T-helper 22 cell (primary cell): ENCODE results near the gene CCDC81.
"Not testable (repeated sequence)": the region's sequence is repeated elsewhere in the genome, so short reads cannot be mapped to it uniquely, and the experiment has no call there.

Experiments
- DNase-seq: peaks from one replicate; pipeline ENCODE4 v3.0.0-alpha.2; 2020; ENCODE audit warnings: low read depth

The CCDC81 gene

DNA sequence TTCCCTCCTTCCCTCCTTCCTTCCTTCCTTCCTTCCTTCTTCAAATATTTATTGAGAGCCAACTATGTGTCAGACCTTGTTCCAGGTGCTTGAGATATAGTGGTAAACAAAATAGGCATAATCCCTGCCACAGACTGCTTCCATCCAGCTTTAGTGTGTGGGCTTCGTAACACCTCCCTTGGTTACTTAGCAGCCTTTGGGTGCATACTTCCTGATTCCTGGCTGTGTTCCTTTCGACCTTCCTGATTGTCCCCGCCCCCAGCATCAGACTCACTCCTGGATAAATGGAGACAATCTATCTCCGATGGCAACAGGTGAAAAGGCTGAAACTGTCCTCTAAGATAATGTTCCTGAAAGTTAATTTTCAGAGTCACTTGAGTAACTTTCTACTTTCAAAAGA, 13.5 kb downstream of the CCDC81 start:
- no peak for DNase-seq

DNA sequence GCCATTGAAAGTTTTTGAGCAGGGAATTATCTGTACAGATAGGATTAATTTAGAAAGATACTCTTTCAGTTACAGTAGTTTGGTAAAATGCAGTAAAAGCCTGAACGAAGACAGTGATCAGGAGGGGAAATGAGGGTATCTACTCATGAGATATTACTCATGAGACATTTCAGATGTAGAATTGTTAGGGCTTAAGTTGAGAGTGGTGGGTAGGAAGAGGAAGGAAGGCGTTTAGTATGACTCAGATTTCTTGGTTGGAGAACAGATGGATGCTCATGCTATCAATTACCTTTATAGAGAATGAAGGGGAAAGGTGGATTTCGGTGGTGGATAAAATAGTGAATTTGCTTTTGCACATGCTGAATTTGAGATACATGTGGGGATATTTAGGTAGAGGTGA, 15.8 kb downstream of the CCDC81 start:
- no peak for DNase-seq

DNA sequence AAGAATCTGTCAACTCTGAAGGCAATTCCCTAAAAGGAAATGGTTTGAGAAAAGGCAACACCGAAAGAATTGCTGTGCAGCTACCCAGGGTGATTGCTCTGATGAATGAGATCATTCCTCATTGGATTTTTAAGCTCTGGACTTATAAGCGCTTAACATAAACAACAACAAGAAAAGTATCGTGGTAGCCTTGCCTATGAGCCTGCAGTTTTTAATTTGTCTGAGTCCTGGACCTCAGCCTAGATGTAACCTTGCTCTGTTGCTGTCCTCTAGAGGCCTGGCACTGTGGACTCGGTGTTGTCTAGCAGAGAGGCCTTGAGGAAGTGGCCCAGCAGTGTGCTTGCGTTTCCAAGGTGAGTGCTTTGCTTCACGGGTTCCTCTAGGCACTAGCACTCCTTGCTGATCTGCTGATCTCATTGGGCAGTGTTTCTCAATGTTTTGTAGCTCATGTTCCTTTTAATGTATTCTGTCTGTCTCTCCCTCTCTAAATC, 20.4 kb downstream of the CCDC81 start:
- DNase-seq: no peak

DNA sequence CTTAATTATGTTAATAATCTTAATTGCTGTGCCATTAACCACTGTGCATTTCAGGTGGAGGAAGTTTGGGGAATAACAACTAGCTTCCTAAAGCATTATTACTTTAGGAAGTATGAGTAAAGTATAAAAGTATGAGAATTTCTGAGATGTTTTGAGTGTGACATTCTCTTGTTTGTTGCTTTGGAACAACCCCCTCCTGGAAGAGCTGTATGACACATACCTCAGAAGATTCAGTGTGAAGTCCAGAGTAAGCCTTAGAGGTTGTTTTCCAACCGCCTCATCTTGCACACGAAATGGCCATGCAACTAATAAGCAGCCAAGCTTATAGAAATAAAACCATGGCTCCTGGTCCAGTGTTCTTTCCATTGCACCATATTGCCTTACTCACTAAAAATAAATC, 21.7 kb downstream of the CCDC81 start:
- no peak for DNase-seq

DNA sequence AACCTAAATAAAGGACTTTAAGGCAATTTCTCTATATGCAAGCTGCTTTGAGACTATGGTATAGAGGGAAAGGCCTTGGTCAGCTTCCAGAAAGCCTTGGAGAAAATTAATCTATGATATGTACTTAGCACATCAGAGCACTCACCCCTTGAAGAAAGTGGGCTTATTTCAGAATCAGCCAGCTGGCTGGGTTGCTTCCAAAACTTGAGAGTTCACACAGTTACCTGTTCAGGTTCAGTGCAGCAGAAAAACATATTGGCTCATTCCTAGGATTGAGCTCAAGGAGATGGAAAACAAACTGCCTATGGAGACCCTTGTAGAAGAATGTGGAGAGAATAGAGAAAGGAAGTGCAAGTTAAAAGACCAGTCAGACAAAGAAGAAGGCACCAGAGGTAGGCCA, 22.7 kb downstream of the CCDC81 start:
- no peak for DNase-seq

DNA sequence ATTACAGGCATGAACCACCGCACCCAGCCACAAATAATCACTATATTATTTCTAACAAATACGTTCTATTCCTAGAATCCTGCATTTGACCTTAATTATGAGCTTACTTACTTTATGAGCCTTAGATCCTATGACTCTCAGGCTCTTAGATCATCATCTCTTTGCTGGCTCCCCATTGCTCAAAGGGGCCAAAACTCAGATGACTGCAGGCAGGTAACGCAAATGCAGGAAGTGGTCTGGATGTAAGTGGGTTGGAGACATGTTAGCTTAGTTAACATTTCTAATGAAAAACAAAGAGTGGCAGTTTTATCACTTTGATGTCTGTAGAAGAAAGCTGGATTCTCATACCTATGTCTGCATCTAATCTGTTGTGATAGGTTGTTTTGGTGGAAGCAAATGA, 23.4 kb downstream of the CCDC81 start:
- no peak for DNase-seq

DNA sequence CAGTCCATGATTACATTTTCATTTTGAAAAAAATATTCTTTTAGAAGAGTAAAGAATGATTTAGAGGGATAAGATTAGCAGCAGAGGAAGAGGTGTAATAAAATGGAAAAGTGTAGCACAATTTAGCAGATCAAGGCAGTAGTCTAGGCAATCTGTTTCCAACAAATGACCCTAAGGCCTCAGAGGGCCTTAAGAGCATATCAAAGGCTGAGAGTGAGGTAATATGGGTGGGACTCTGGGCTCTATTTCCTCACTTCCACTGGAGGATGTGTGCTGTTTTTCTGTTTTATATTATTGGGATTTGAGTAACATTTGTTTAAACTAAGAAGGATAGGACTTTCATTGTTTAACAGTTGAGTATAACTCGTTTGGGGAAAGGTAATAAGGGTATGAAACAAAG, 28.8 kb downstream of the CCDC81 start:
- no peak for DNase-seq

DNA sequence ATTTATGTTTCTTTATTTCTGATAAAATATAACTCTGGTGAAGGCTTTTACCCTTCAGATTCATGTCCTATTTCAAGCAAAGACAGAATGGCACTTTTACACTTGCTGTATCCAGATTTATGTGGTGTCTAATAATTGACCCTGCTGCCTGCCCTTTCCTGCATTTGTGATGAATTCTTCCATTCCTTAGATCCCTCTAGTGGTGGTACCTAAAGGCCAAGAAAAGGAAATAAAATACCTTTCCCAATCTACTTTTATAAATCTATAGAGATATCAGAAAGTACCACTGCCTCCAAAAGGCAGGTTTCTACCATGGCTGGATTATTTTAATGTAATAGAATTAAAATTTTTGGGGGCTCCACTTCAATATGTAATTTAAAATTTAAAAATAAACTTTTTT, 34.2 kb downstream of the CCDC81 start:
- no peak for DNase-seq

DNA sequence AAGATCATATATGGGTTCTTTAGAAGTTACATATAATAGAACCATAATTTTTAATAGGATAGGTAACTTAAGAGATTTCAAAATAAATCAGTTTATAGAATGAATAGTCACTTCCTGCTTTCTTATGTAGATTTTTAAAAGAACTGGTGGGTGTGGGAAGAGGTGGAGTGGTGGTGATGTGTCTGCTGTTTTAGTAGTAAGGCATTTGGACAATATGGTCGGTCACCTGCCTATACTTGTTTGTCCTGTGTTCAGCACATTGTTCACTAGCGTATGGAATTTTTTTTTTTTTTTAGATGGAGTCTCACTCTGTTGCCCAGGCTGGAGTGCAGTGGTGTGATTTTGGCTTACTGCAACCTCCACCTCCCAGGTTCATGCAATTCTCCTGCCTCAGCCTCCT, 39.3 kb downstream of the CCDC81 start:
- DNase-seq: no peak

DNA sequence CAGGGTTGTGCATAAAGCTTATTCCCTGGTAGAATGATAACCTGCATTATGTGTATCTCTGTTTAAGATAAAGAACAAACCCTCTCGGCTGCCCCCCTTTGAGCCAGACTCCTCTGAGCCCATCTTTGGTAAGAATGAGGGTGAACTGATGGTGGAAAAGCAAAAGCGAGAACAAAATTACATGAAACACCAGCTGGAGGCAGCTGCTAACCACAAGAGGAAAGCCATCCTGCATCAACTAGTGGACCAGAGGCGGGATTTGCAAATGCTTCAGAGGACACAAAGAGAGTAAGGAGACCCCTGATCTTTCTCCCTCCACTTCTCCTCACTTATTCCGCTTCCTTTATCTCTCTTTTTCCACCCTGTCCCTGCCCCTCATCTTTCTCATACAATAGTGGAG, 40.3 kb downstream of the CCDC81 start:
- no peak for DNase-seq

DNA sequence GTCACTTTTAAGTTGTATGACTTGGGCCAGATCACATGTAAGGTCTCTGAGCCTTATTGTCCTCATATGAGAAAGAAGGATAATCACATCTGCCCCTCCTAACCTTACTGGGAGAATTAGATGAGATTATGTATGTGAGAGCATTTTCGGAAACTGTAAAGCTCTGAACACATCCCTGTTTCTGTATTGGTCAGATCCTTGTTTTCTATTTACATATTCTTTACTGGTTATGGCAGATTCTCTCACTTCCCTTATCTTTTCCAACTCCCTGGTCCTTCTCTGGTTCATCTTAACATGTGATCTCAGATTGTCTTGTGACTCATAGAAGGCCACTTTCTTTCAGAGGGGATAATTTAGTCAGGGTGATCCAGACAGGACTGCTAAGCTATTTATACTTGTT, 41.8 kb downstream of the CCDC81 start:
- DNase-seq: no peak

DNA sequence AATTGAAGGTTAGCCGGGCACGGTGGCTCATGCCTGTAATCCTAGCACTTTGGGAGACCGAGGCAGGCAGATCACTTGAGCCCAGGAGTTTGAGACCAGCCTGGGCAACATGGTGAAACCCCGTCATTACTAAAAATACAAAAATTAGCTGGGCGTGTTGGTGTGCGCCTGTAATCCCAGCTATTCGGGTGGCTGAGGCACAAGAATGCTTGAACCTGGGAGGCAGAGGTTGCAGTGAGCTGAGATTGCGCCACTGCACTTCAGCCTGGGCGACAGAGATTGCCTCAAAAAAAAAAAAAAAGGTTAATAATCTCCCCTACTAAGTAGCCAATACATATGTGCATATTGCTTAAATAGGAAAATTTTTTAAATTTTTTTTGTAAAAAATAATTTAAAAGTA, 42.3 kb downstream of the CCDC81 start:
- not testable (repeated sequence) for DNase-seq

DNA sequence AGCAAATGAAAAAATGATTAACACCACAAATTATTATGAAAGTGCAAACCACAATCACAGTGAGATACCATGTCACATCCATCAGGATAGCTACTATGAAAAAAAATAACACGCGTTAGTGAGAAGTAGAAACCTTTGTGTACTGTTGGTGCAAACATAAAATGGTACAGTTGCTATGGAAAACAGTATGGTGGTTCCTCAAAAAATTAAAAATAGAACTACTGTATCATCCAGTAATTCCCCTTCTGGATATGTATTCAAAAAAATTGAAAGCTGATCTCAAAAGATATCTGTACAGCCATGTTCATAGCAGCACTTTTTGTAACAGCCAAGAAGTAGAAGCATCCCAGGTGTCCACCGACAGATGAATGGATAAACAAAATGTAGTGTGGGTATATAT, 43.4 kb downstream of the CCDC81 start:
- DNase-seq: no peak

DNA sequence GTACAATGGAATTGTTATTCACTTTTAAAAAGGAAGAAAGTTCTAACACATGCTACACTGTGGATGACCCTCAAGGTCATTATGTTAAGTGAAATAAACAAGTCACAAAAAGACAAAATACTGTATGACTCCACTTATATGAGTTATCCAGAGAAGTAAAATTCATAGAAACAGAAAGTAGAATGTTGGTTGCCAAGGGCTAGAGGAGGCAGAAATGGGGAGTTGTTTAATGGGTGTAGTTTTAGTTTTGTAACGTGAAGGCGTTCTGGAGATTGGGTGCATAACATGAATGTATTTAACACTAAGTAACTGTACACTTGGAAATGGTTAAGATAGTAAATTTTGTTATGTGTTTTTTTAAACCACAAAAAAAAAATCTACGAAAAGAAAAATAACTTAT, 43.8 kb downstream of the CCDC81 start:
- DNase-seq: no peak

DNA sequence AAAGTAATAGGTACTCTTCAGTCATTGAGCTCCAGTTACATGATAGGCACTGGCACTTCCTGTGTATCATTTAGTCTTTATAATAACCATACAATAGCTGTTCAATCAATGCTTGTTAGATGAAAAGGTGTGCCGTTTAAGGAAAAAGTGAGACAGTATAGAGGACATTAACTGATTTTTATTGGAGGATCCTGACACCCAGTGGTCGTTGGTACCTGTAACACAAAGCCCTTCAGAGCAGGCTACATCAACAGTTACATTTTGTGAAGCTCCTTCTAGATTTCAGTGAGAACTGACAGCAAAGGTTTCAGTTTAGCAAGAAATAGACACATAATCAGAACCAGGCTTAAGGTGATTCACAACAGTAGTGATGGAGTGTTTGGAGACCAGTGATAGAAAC, 44.2 kb downstream of the CCDC81 start:
- DNase-seq: no peak

DNA sequence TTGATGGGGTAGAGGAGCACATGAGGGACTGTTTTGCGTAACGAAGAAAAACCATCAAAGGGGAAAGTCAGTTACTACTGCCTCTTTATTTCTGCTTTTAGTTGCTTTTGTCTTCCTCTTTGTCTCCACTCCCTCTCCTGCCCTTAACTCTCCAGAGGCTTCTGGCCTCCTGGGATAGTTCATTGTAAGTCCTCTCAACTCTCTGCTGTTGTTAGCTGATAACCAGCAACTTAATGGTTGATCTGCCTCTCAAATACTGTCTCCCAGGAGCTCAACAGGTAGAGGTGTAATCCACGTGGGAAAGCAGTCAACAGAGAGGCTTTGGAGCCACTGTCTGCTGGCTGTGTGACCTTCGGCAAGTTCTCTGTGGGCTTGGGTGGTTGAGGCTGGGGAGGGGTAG, 47.3 kb downstream of the CCDC81 start:
- no peak for DNase-seq

DNA sequence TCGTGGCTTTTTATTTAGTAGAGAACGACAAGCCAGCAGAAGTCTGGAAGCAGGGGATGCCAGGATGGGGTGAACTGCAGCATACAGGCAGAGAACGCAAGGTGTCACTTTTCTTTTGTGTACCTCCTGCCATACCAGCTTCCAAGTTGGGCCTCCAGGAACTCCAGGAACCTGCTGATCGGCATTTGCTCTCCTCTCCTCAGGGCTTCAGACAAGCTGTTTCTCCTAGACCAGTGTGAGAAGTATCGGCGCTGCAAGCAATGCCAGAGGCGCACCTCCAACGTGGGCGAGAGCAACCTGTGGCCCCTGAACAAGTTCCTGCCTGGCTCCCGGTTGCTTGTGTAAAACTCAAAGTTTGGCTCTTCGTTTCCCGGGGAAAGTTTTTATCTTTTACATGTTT, 47.7 kb downstream of the CCDC81 start:
- DNase-seq: no peak

DNA sequence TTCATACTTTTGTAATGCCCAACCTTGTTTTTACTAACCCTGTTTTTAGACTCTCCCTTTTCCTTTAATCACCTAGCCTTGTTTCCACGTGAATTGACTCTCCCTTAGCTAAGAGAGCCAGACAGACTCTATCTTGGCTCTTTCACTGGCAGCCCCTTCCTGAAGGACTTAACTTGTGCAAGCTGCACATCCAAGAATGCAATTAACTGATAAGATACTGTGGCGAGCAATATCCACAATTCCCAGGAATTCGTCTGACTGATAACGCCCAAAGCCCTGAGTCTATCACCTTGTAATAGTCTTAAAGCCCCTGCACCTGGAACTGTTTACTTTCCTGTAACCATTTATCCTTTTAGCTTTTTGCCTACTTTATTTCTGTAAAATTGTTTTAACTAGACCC, 48.8 kb downstream of the CCDC81 start:
- not testable (repeated sequence) for DNase-seq

DNA sequence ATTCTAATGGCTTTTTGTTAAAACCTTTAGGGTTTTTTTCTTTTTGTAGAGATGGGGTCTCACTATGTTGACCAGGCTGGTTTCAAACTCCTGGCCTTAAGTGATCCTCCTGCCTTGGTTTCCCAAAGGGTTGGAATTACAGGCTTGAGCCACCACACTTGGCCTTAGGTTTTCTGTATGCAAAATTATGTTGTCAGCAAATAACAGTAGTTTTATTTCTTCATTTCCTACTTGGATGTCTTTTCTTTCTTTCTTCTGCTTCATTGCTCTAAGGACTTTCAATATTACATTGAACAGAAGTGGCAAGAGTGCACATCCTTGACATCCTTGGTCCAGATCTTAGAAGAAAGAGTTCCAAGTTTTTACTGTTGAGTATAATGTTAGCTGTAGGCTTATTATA, 52.8 kb downstream of the CCDC81 start:
- DNase-seq: no peak

DNA sequence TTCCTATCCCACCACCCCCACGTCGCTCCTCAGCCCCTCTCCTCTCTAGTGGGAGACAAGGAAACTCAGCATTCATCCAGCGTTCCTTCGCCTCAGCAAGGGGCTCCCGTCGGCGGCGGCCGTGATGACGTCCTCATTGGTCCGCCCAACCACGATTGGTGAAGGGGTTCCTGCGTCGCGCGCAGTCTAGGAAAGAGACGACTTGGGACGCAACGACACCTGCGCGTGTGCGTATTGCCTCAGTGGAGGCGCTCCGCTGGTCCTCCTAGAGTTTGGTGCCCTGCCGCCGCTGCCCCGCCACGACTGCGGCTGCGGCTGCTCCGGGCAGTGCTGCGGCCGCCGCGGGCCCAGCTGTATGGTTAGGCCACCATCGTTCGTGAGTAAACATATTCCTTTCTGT, 56.6 kb downstream of the CCDC81 start:
- no peak for DNase-seq

DNA sequence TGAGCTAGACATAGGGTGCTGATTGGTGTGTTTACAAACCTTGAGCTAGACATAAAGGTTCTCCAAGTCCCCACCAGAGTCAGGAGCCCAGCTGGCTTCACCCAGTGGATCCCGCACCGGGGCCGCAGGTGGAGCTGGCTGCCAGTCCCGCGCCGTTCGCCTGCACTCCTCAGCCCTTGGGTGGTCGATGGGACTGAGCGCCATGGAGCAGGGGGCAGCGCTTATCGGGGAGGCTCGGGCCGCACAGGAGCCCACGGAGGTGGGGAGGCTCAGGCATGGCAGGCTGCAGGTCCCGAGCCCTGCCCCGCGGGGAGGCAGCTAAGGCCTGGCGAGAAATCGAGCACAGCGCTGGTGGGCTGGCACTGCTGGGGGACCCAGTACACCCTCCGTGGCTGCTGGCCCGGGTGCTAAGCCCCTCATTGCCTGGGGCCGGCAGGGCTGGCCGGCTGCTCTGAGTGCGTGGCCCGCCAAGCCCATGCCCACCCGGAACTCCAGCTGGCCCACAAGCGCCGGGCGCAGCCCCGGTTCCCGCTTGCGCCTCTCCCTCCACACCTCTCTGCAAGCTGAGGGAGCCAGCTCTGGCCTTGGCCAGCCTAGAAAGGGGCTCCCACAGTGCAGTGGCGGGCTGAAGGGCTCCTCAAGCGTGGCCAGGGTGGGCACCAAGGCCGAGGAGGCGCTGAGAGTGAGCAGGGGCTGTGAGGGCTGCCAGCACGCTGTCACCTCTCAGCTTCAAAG, 58.8 kb downstream of the CCDC81 start:
- DNase-seq: not testable (repeated sequence)

DNA sequence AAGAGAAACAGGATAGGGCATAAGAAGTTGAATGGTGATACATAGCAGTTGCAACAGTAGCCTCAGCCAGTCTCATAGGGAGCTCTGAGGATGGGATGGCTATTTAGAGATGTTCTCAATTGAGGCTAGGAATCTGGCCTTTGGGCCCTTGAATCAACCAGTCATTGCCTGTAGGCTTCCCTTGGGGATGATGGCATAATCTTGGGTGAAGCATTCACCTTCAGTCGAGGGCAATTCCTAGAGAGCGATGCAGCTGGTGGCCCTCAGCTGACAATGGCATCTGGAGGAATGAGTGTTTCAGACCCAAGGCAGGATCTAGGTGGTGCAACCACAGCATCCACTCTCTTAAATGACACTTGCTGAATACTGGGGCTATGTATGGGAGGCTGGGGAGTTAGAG, 61.0 kb downstream of the CCDC81 start:
- no peak for DNase-seq

DNA sequence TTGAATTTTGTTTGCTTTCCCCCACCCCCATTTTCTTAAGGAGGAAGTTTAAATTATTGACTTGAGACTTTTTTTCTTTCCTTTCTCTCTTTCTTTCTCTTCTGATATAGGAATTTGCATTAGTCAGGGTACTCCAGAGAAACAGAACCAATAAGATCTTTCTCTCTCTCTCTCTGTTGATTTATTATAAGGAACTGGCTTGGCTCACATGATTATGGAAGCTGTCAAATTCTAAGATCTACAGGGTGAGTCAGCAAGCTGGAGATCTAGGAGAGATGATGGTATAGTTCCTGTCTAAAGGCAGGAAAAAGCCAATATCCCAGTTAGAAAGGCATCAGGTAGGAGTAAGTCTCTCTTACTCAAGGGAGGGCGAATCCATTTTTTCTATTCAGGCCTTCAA, 64.0 kb downstream of the CCDC81 start:
- no peak for DNase-seq

DNA sequence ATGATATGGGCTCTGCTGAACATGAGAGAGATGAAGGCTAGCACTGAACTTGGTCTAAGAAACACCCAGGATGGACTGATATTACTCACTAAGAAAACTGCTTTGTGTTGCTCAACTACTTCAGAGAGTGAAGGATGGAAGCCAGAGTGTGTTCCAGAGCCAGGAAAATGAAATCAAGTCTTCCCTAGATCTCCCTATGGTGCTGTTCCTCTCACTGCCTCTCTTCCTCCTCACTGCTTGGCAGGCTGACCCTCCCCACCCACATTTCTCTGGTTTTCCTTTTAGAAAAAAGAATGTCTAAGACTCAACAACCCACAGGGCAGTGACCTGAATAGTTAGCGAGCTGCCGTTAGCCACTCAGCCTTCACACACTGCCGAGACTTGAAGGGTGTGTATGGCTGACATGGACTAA, 65.6 kb downstream of the CCDC81 start:
- DNase-seq: no peak

DNA sequence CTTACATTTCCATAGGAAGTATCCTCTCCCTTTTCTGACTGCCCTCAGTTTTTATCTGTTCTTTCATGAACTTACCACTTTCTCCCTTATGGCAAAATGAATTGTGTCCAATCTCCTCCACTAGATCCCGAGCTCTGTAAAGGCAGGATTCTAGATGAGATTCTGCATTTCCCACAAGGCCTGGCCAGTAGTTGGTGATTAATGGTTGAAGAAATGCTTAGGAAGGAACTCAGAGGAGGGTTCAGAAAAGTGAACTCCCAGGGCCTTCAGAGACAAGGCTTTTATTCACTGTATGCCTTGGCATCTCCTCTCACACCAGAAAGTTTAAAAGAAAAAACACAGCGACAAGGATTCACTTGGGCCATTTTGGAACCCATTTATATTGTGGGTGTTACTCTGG, 66.2 kb downstream of the CCDC81 start:
- DNase-seq: no peak
